Measurements from ENCODE around the gene NDUFAF2. TPM values are rescaled to one million over a fixed set of nuclear protein-coding genes. Genes with fewer than 3 reads are reported as not detected.
"Not testable (repeated sequence)": the region's sequence is repeated elsewhere in the genome, so short reads cannot be mapped to it uniquely, and the experiment has no call there.

NDUFAF2 gene
- polyA plus RNA-seq, 2 donors, result 40.5 to 40.6 TPM

DNA sequence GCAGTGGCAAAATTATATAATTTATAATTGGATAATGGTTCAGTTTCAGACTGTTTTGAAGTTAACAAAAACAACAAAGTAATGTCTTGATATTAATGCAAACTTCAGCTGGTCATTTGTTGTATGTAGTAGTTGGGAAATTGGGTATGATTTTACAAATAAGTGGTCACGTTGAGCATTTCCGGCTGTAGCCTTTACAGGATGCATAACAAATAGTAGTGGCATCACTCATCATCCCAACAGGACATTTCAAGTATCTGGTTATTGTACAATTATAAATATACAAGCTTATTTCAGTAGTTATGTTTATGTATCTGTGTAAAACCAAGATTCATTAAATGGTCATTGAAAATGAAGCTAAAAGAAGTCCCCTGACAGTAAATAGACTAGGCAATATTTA is 144.3 kb downstream of the NDUFAF2 start:
- Histone ChIP-seq H3K27me3 (ENCODE audit: control insufficient read depth in 1 of 2, insufficient read depth in 2 of 2, low read length in 2 of 2) (no peaks in the 10 kb centered on the region), H3K4me1 (ENCODE audit: control insufficient read depth in 2 of 2, insufficient read depth in 2 of 2, low read length in 1 of 2) (no peaks in the 10 kb centered on the region), H3K9me3 (ENCODE audit: control insufficient read depth in 2 of 2, insufficient read depth in 1 of 2, low read depth in 1 of 2, low read length in 1 of 2) (no peaks in the 10 kb centered on the region), H3K27ac (ENCODE audit: low read depth in 2 of 2, low read length in 1 of 2) (no peak overlapping the region), H3K36me3 (ENCODE audit: control insufficient read depth in 2 of 2, insufficient read depth in 2 of 2, low read length in 1 of 2) (no peaks in the 10 kb centered on the region), H3K4me3 (ENCODE audit: low read depth in 1 of 2, low read length in 2 of 2) (no peak overlapping the region)
- 70 to 81% methylated on average over 2 of the region's 2 CpGs for WGBS, 2 donors

DNA sequence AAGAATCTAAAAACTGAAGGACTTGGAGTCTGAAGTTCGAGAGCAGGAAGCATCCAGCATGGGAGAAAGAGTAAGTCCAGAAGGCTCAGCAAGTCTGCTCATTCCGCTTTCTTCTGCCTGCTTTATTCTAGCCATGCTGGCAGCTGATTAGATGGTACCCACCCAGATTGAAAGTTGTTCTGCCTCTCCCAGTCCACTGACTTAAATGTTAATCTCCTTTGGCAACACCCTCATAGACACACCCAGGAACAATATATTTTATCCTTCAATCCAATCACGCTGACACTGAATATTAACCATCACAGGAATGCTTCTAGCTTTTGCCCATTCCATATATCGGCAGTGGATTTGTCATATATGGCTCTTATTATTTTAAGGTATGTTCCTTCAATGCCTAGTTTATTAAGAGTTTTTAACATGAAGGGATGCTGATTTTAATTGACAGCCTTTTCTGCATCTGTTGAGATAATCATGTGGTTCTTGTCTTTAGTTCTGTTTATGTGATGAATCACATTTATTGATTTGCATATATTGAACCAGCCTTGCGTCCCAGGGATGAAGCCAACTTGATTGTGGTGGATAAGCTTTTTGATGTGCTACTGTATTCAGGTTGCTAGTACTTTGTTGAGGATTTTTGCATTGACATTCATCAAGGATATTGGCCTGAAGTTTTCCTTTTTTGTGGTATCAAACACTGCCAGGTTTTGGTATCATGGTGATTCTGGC is 148.2 kb downstream of the NDUFAF2 start:
- H3K36me3 ChIP-seq (ENCODE audit: control insufficient read depth in 2 of 2, insufficient read depth in 2 of 2, low read length in 1 of 2); H3K27me3 ChIP-seq (ENCODE audit: control insufficient read depth in 1 of 2, insufficient read depth in 2 of 2, low read length in 2 of 2); H3K4me1 ChIP-seq (ENCODE audit: control insufficient read depth in 2 of 2, insufficient read depth in 2 of 2, low read length in 1 of 2); H3K27ac ChIP-seq (ENCODE audit: low read depth in 2 of 2, low read length in 1 of 2); H3K9me3 ChIP-seq (ENCODE audit: control insufficient read depth in 2 of 2, insufficient read depth in 1 of 2, low read depth in 1 of 2, low read length in 1 of 2); H3K4me3 ChIP-seq (ENCODE audit: low read depth in 1 of 2, low read length in 2 of 2): not testable (repeated sequence)
- whole genome bisulfite sequencing, 2 donors, result 62 to 78% methylated on average over 5 of the region's 5 CpGs

DNA sequence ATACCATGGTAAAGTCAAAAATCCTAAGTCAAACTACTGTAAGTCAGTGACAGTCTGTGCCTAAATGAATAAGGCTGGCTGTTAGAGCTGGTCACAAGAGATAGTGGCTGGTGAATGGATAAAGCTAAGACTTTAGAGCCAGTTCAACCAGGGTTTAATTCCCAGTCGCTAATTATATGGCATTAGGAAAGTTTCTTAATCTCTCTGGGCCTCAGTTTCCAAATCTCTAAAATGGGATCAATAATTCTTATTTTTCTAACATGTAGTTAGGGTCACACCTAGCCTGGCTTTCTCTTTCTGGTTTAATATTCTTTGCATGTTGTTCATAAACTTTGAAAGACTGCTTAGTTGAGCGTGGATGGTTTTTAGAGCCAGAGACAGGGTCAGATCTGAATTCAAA is 152.5 kb downstream of the NDUFAF2 start:
- Histone ChIP-seq H3K4me3 (ENCODE audit: low read depth in 1 of 2, low read length in 2 of 2) (no peak overlapping the region), H3K9me3 (ENCODE audit: control insufficient read depth in 2 of 2, insufficient read depth in 1 of 2, low read depth in 1 of 2, low read length in 1 of 2) (no peaks in the 10 kb centered on the region), H3K27ac (ENCODE audit: low read depth in 2 of 2, low read length in 1 of 2) (no peak overlapping the region), H3K36me3 (ENCODE audit: control insufficient read depth in 2 of 2, insufficient read depth in 2 of 2, low read length in 1 of 2) (no peaks in the 10 kb centered on the region), H3K4me1 (ENCODE audit: control insufficient read depth in 2 of 2, insufficient read depth in 2 of 2, low read length in 1 of 2) (no peaks in the 10 kb centered on the region), H3K27me3 (ENCODE audit: control insufficient read depth in 1 of 2, insufficient read depth in 2 of 2, low read length in 2 of 2) (no peaks in the 10 kb centered on the region)
- 91 to 95% methylated on average over 2 of the region's 2 CpGs for WGBS, 2 donors

DNA sequence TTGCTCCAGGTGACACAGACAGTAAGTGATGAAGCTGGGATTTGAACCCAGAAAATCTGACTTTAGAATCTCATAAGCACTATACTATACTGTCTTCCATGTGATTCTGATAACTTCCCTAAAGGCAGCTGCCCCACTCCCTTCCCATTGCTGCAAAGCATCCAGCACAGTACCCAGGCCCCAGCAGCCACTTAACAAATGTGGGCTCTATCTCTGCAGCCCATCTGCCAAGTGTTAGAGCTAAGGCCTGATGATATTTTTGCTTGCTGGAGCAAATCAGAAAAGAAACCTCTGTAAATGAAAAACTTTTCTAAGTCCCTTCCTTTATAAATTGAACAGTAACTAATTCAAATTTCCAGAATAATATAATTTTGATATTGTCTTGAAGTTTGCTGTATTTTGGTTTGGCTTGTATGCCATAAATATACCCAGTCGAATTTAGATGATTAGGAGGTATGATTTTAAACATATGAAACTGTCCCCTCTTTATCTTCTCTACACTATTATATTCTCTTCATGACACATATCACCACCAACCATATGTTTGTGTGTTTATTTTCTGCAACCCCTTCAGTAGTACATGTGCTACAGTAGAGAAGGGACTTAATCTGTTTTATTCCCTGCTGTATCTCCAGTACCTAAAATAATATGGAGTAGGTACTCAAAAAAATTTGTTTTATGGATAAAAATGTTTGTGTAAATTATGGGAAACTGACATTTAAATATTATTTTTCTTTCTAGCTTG is 153.4 kb downstream of the NDUFAF2 start:
- Histone ChIP-seq H3K4me1 (ENCODE audit: control insufficient read depth in 2 of 2, insufficient read depth in 2 of 2, low read length in 1 of 2) (no peaks in the 10 kb centered on the region), H3K9me3 (ENCODE audit: control insufficient read depth in 2 of 2, insufficient read depth in 1 of 2, low read depth in 1 of 2, low read length in 1 of 2) (no peaks in the 10 kb centered on the region), H3K27me3 (ENCODE audit: control insufficient read depth in 1 of 2, insufficient read depth in 2 of 2, low read length in 2 of 2) (no peaks in the 10 kb centered on the region), H3K36me3 (ENCODE audit: control insufficient read depth in 2 of 2, insufficient read depth in 2 of 2, low read length in 1 of 2) (no peaks in the 10 kb centered on the region), H3K4me3 (ENCODE audit: low read depth in 1 of 2, low read length in 2 of 2) (no peak overlapping the region), H3K27ac (ENCODE audit: low read depth in 2 of 2, low read length in 1 of 2) (no peak overlapping the region)
- 90 to 97% methylated on average over 1 of the region's 1 CpG for WGBS, 2 donors

DNA sequence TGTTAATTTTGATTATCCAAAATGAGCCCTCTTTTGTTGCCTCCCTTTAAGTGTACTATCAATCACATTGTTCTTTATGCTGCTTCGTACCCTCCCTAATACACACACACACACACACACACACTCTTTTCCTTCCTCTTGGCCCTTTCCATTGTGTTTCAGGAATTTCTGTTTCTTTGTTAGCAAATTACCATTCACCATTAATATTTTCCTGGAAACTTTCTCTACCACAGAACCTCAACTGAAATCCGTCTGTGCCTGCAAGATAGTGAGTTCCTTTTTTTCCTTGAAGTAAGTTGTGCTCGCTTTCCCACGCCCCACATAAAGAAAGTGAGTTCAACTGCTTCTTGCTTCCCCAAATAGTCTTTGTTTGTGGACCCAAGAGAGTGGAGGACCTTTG is 155.4 kb downstream of the NDUFAF2 start:
- no peaks in the 10 kb centered on the region for H3K4me1 ChIP-seq (ENCODE audit: control insufficient read depth in 2 of 2, insufficient read depth in 2 of 2, low read length in 1 of 2)
- no peak overlapping the region for H3K27ac ChIP-seq (ENCODE audit: low read depth in 2 of 2, low read length in 1 of 2)
- WGBS, 2 donors, result 82 to 85% methylated on average over 4 of the region's 4 CpGs
- no peaks in the 10 kb centered on the region for H3K36me3 ChIP-seq (ENCODE audit: control insufficient read depth in 2 of 2, insufficient read depth in 2 of 2, low read length in 1 of 2)
- H3K4me3 ChIP-seq (ENCODE audit: low read depth in 1 of 2, low read length in 2 of 2), result no peak overlapping the region
- no peaks in the 10 kb centered on the region for H3K27me3 ChIP-seq (ENCODE audit: control insufficient read depth in 1 of 2, insufficient read depth in 2 of 2, low read length in 2 of 2)
- no peaks in the 10 kb centered on the region for H3K9me3 ChIP-seq (ENCODE audit: control insufficient read depth in 2 of 2, insufficient read depth in 1 of 2, low read depth in 1 of 2, low read length in 1 of 2)

GRCh38 chr5:61114441-61114840 is 169.4 kb downstream of the NDUFAF2 start:
- H3K27me3 ChIP-seq (ENCODE audit: control insufficient read depth in 1 of 2, insufficient read depth in 2 of 2, low read length in 2 of 2), result no peaks in the 10 kb centered on the region
- H3K4me3 ChIP-seq (ENCODE audit: low read depth in 1 of 2, low read length in 2 of 2), result no peak overlapping the region
- no peaks in the 10 kb centered on the region for H3K36me3 ChIP-seq (ENCODE audit: control insufficient read depth in 2 of 2, insufficient read depth in 2 of 2, low read length in 1 of 2)
- no peak overlapping the region for H3K27ac ChIP-seq (ENCODE audit: low read depth in 2 of 2, low read length in 1 of 2)
- no peaks in the 10 kb centered on the region for H3K4me1 ChIP-seq (ENCODE audit: control insufficient read depth in 2 of 2, insufficient read depth in 2 of 2, low read length in 1 of 2)
- no peaks in the 10 kb centered on the region for H3K9me3 ChIP-seq (ENCODE audit: control insufficient read depth in 2 of 2, insufficient read depth in 1 of 2, low read depth in 1 of 2, low read length in 1 of 2)
- 44 to 56% methylated on average over 1 of the region's 1 CpG for WGBS, 2 donors

- Histone ChIP-seq H3K4me3 (ENCODE audit: low read depth in 1 of 2, low read length in 2 of 2) (no peak overlapping the region), H3K9me3 (ENCODE audit: control insufficient read depth in 2 of 2, insufficient read depth in 1 of 2, low read depth in 1 of 2, low read length in 1 of 2) (no peaks in the 10 kb centered on the region), H3K36me3 (ENCODE audit: control insufficient read depth in 2 of 2, insufficient read depth in 2 of 2, low read length in 1 of 2) (no peaks in the 10 kb centered on the region), H3K27ac (ENCODE audit: low read depth in 2 of 2, low read length in 1 of 2) (no peak overlapping the region), H3K27me3 (ENCODE audit: control insufficient read depth in 1 of 2, insufficient read depth in 2 of 2, low read length in 2 of 2) (no peaks in the 10 kb centered on the region), H3K4me1 (ENCODE audit: control insufficient read depth in 2 of 2, insufficient read depth in 2 of 2, low read length in 1 of 2) (no peaks in the 10 kb centered on the region)
- 85 to 95% methylated on average over 3 of the region's 3 CpGs for WGBS, 2 donors
Measured at GRCh38 chr5:61115968-61116367, 171.0 kb downstream of the NDUFAF2 start.

DNA sequence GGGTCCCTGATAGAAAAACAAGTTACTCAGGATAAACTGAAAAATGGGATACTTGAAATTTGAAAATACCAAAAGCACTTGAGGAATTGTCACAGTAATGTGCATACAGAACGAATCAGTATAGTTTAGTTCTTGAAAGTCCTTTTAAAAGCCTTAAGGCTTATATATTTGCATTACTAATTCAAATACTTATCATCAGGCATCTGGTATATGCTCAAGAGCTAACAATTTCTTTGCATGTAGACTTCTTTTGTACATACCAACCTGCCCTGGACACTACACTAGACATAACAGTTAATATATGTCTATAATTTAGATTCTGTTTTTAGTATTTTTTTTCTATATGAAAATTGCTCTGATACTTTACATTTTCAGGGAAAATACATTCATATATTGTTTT is 174.1 kb downstream of the NDUFAF2 start:
- H3K36me3 ChIP-seq (ENCODE audit: control insufficient read depth in 2 of 2, insufficient read depth in 2 of 2, low read length in 1 of 2), result no peaks in the 10 kb centered on the region
- H3K27ac ChIP-seq (ENCODE audit: low read depth in 2 of 2, low read length in 1 of 2), result no peak overlapping the region
- no peaks in the 10 kb centered on the region for H3K4me1 ChIP-seq (ENCODE audit: control insufficient read depth in 2 of 2, insufficient read depth in 2 of 2, low read length in 1 of 2)
- H3K9me3 ChIP-seq (ENCODE audit: control insufficient read depth in 2 of 2, insufficient read depth in 1 of 2, low read depth in 1 of 2, low read length in 1 of 2), result no peaks in the 10 kb centered on the region
- no peaks in the 10 kb centered on the region for H3K27me3 ChIP-seq (ENCODE audit: control insufficient read depth in 1 of 2, insufficient read depth in 2 of 2, low read length in 2 of 2)
- no peak overlapping the region for H3K4me3 ChIP-seq (ENCODE audit: low read depth in 1 of 2, low read length in 2 of 2)
- WGBS, 2 donors, result 88 to 91% methylated on average over 1 of the region's 1 CpG

- 43 to 57% methylated on average over 1 of the region's 1 CpG for WGBS, 2 donors
- Histone ChIP-seq H3K36me3 (ENCODE audit: control insufficient read depth in 2 of 2, insufficient read depth in 2 of 2, low read length in 1 of 2) (no peaks in the 10 kb centered on the region), H3K9me3 (ENCODE audit: control insufficient read depth in 2 of 2, insufficient read depth in 1 of 2, low read depth in 1 of 2, low read length in 1 of 2) (no peaks in the 10 kb centered on the region), H3K27me3 (ENCODE audit: control insufficient read depth in 1 of 2, insufficient read depth in 2 of 2, low read length in 2 of 2) (no peaks in the 10 kb centered on the region), H3K4me3 (ENCODE audit: low read depth in 1 of 2, low read length in 2 of 2) (no peak overlapping the region), H3K4me1 (ENCODE audit: control insufficient read depth in 2 of 2, insufficient read depth in 2 of 2, low read length in 1 of 2) (no peaks in the 10 kb centered on the region), H3K27ac (ENCODE audit: low read depth in 2 of 2, low read length in 1 of 2) (no peak overlapping the region)
Measured at GRCh38 chr5:61120534-61120933, 175.5 kb downstream of the NDUFAF2 start.

GRCh38 chr5:61123145-61123544 is 178.1 kb downstream of the NDUFAF2 start:
- 78 to 92% methylated on average over 4 of the region's 4 CpGs for WGBS, 2 donors
- H3K9me3 ChIP-seq (ENCODE audit: control insufficient read depth in 2 of 2, insufficient read depth in 1 of 2, low read depth in 1 of 2, low read length in 1 of 2), result no peaks in the 10 kb centered on the region
- H3K27ac ChIP-seq (ENCODE audit: low read depth in 2 of 2, low read length in 1 of 2), result no peak overlapping the region

More at GRCh38 chr5:61123145-61123544, 178.1 kb downstream of the NDUFAF2 start:
- H3K4me3 ChIP-seq (ENCODE audit: low read depth in 1 of 2, low read length in 2 of 2), result no peak overlapping the region
- H3K27me3 ChIP-seq (ENCODE audit: control insufficient read depth in 1 of 2, insufficient read depth in 2 of 2, low read length in 2 of 2), result no peaks in the 10 kb centered on the region
- no peaks in the 10 kb centered on the region for H3K4me1 ChIP-seq (ENCODE audit: control insufficient read depth in 2 of 2, insufficient read depth in 2 of 2, low read length in 1 of 2)
- no peaks in the 10 kb centered on the region for H3K36me3 ChIP-seq (ENCODE audit: control insufficient read depth in 2 of 2, insufficient read depth in 2 of 2, low read length in 1 of 2)

Data from esophagus (tissue), 2 donors.